Colon (tissue), 2 donors: ENCODE results near the gene MYBPC2.
"Not testable (repeated sequence)": the region's sequence is repeated elsewhere in the genome, so short reads cannot be mapped to it uniquely, and the experiment has no call there.

Source experiments
- FAIRE-seq: peaks from 2 replicates; lab custom pipeline; 2012; peaks lifted over from hg19 to GRCh38; lab: Jason Lieb, UNC
- donor health status: control.
- donor health status: control.

Gene MYBPC2

GRCh38 chr19:50432221-50433028, at the start of gene MYBPC2:
TSS of gene MYBPC2 (plus strand) at chr19:50432892. CDS start at chr19:50432954, 62 bp downstream.
- FAIRE-seq: no peak

GRCh38 chr19:50383001-50383851, 49.5 kb upstream of the MYBPC2 start:
- no peak for FAIRE-seq

GRCh38 chr19:50383852-50384684, 48.6 kb upstream of the MYBPC2 start, which contains the start of gene POLD1:
TSS of gene POLD1 (plus strand) at chr19:50384347. CDS start at chr19:50398852, 14,505 bp downstream.
- no peak for FAIRE-seq

DNA sequence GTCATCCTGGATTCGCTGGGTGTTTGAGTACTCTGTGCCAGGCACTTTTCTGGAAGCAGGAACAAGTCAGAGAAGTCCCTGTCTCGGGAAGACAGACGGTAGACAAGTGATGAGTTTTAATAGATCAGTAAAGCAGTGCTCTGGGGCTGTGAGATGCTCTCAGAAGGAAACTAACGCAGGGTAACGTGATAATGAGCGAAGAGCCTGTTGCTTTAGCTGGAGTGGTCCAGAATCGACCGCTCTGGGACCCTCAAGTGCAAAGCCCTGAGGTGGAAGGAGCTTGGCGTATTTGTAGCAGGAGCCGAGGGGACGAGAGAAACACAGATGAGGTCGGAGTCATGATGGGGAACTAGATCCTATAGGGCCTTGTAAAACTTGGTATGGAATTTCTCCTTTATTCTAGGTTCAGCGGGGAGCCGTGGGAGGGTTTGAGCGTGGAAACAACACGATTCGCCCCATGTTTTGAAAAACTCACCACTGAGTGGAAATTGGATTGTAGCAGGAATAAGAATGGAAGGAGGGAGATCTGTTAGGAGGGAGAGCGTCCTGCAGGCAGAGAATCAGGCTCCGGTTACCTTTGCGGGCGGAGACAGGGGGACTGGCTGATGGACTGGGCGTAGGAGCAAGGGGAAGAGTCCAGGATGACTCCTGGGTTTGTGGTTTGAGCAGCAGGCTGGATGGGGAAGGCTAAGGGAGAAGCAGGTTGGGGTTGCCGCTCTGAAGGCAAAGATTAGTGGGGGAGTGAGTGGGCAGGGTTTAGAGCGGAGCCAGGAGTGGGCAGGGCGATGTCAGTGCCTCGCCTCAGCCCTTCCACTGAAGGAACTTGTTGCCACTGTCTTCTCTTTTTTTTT, 47.8 kb upstream of the MYBPC2 start:
- FAIRE-seq: no peak

GRCh38 chr19:50387176-50387867, 45.4 kb upstream of the MYBPC2 start:
- no peak for FAIRE-seq

GRCh38 chr19:50387868-50388245, 44.8 kb upstream of the MYBPC2 start:
- no peak for FAIRE-seq

DNA sequence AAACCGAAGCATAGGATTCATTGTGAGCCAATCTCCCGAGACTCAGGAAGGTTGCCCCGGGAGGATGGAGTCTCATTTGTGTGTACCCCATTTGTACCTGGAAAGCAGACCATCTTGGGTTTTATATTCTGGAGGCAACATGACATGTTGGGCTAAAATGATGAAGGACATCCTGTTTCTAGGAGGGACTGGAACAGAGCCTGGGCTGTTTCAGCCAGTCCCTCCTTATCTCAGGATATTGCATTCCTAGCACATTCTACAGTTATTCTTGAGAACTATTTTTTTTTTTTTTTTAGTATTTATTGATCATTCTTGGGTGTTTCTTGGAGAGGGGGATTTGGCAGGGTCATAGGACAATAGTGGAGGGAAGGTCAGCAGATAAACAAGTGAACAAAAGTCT, 42.4 kb upstream of the MYBPC2 start:
- FAIRE-seq: not testable (repeated sequence)

DNA sequence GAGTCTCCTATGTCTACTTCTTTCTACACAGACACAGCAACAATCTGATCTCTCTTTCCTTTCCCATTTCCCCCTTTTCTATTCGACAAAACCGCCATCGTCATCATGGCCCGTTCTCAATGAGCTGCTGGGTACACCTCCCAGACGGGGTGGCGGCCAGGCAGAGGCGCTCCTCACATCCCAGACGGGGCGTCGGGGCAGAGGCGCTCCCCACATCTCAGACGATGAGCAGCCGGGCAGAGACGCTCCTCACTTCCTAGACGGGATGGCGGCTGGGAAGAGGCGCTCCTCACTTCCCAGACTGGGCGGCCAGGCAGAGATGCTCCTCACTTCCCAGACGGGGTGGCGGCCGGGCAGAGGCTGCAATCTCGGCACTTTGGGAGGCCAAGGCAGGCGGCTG, 41.7 kb upstream of the MYBPC2 start:
- not testable (repeated sequence) for FAIRE-seq

- FAIRE-seq: no peak
Measured at GRCh38 chr19:50392759-50393158, 39.9 kb upstream of the MYBPC2 start.

- FAIRE-seq: no peak
Measured at GRCh38 chr19:50393589-50393988, 39.1 kb upstream of the MYBPC2 start.

DNA sequence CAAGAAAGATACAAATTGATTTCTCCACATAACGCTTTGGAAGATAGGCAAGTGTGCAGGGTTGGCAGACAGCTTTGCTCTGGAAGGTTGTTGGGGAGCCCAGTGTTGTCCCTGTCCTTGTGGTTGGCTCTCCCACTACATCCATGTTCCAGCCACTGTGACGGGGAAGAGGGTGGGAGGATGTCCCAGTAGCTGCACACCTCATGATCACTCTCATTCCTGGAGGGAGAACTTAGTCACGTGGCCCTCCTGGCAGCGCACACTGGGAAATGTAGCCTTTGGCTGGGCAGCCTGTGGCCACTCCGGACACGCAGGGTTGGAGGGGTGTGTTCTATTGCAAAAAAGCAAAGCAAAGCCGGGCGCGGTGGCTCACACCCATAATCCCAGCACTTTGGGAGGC, 38.7 kb upstream of the MYBPC2 start:
- no peak for FAIRE-seq

GRCh38 chr19:50398675-50399367, 33.9 kb upstream of the MYBPC2 start:
- no peak for FAIRE-seq

DNA sequence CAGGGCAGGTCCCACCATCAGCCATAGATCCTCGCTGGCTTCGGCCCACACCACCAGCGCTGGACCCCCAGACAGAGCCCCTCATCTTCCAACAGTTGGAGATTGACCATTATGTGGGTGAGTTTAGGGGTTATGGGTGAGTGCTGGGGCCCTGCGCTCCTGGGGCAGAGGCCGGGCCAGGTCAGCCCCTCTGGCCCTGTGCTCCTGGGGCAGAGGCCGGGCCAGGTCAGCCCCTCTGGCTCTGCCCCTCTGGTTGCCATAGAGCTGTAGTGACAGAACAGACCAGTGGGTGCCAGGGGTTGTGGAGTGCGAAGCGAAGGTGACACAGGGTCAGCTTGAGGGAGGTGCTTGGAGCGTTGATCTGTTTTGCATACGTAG, 33.3 kb upstream of the MYBPC2 start:
- FAIRE-seq: no peak

DNA sequence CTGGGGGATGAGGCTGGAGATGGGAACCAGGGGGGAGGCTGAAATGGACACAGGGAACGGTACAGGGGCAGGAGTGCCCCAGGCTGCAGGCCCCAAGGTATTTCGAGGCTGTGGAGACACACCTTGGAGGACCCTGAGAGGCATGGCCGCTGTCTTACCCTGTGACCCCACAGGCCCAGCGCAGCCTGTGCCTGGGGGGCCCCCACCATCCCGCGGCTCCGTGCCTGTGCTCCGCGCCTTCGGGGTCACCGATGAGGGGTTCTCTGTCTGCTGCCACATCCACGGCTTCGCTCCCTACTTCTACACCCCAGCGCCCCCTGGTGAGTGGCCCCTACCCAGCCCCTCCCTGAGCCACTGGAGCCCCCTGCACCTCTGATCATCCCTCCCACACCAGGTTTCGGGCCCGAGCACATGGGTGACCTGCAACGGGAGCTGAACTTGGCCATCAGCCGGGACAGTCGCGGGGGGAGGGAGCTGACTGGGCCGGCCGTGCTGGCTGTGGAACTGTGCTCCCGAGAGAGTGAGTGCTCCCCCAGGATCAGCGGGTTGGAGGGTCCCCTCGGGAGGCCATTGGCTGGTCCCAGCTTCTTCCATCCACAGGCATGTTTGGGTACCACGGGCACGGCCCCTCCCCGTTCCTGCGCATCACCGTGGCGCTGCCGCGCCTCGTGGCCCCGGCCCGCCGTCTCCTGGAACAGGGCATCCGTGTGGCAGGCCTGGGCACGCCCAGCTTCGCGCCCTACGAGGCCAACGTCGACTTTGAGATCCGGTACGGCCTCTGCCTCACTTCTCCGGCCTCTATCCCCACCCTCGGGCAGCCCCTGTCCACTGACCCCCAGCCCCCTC, 30.9 kb upstream of the MYBPC2 start:
- no peak for FAIRE-seq

DNA sequence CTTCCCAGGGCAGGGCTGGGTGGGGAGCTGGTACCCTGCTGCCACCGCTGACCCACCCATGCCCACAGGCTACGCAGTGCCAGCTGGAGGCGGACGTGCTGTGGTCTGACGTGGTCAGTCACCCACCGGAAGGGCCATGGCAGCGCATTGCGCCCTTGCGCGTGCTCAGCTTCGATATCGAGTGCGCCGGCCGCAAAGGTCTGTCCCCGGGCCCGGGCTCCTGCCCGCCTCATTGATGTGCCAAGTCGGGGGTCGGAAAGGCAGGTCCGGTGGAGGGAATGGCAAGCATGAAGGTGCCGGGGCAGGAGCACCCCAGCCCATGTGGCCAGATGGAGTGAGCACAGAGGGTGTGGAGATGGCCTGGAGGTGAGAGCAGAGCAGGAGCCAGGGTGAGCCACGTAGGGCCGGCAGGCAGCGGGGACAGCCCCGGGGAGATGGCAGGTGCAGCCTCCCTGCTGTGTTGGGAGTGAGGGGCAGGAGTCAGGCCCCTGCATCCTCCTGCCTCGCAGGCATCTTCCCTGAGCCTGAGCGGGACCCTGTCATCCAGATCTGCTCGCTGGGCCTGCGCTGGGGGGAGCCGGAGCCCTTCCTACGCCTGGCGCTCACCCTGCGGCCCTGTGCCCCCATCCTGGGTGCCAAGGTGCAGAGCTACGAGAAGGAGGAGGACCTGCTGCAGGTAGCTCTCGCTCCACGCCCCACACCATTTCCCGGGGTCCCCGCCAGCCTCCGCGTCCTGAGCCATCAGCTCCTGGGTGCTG, 30.0 kb upstream of the MYBPC2 start:
- no peak for FAIRE-seq

- FAIRE-seq: no peak
Measured at GRCh38 chr19:50406156-50406820, 26.4 kb upstream of the MYBPC2 start.

- no peak for FAIRE-seq
Measured at GRCh38 chr19:50406829-50407228, 25.9 kb upstream of the MYBPC2 start.

DNA sequence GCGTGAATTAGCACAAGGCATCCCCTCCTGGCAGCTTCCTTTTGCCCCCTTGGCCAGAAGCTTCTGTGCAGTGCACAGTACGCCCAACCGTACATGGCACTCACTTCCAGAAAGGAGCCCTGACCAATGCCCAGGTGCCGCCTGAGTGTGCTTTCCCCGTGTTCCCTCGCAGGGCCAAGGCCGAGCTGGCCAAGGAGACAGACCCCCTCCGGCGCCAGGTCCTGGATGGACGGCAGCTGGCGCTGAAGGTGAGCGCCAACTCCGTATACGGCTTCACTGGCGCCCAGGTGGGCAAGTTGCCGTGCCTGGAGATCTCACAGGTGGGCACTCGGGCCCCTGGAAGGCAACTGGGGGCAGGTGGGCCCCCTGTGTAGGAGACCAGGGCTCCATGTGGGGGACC, 23.3 kb upstream of the MYBPC2 start:
- FAIRE-seq: no peak
